ENCODE data around the gene SIRPA.

- TF ChIP-seq, protein P1, sequence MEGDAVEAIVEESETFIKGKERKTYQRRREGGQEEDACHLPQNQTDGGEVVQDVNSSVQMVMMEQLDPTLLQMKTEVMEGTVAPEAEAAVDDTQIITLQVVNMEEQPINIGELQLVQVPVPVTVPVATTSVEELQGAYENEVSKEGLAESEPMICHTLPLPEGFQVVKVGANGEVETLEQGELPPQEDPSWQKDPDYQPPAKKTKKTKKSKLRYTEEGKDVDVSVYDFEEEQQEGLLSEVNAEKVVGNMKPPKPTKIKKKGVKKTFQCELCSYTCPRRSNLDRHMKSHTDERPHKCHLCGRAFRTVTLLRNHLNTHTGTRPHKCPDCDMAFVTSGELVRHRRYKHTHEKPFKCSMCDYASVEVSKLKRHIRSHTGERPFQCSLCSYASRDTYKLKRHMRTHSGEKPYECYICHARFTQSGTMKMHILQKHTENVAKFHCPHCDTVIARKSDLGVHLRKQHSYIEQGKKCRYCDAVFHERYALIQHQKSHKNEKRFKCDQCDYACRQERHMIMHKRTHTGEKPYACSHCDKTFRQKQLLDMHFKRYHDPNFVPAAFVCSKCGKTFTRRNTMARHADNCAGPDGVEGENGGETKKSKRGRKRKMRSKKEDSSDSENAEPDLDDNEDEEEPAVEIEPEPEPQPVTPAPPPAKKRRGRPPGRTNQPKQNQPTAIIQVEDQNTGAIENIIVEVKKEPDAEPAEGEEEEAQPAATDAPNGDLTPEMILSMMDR (IDR thresholded peaks at IDR 0.05; ENCODE audit: poor library complexity): no peak
- TF ChIP-seq EZH2 (IDR thresholded peaks at IDR 0.05; ENCODE audit: borderline replicate concordance): no peak
These were observed 672 bp downstream of the SIRPA start for GRCh38 chr20:1895674-1896483.
